ENCODE measurements around the gene PDGFRB.

Gene PDGFRB

DNA sequence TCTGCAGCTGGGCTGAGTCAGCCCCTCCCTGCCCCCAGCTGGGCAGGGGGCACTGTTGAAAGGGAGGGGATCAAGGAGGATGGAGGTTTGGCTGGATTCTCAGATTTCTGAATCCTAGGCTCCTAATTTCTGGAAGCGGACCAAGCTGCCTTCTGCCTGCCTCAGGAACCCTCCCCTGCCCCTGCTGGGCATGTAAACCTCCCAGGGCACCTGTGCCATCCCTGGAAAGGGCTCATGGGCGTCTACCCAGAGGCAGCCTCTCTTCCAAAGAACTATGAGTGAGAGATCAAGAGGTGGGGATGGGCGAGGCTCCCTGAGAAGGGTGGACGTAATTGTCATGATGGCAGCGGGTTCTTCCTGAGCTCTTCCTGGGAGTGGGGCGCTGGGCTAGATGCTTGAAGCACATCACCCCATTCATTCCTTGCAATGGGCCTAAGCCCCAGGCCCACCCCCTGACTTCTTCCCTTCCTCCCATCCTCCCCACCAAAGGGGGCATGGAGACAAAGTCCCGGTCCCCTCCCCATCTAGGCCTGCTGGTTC, 90.9 kb downstream of the PDGFRB start:
- Histone ChIP-seq H3K27ac (ENCODE audit: low read depth, low read length) (no peak overlapping the region), H3K36me3 (ENCODE audit: insufficient read depth, low read length) (no peaks in the 10 kb centered on the region)

More for the DNA sequence above, 90.9 kb downstream of the PDGFRB start:
- Histone ChIP-seq H3K4me1 (ENCODE audit: insufficient read depth, low read length) (no peaks in the 10 kb centered on the region), H3K4me3 (ENCODE audit: low read depth in 1 of 2, low read length in 2 of 2) (no peak overlapping the region), H3K9ac (ENCODE audit: low read length) (no peak overlapping the region), H3K9me3 (ENCODE audit: low read length) (no peaks in the 10 kb centered on the region), H3K27me3 (ENCODE audit: control insufficient read depth in 1 of 2, insufficient read depth in 2 of 2, low read length in 2 of 2) (no peaks in the 10 kb centered on the region)
